IPS-18c (cell line): ENCODE results near the gene GRPEL1.

Source experiments
- H3K4me3 ChIP-seq: 2 replicates; pipeline ENCODE4 v1.7.0; 2013; ENCODE audit warnings: low read depth, mild to moderate bottlenecking, low read length, moderate library complexity; ENCODE audit not compliant: insufficient read depth
- H3K9me3 ChIP-seq: one replicate; pipeline ENCODE4 v1.6.1; 2013; ENCODE audit warnings: mild to moderate bottlenecking, low read length, moderate library complexity; ENCODE audit not compliant: control insufficient read depth, insufficient read depth

GRPEL1 gene

GRCh38 chr4:7041801-7042502, 25.9 kb downstream of the GRPEL1 start:
- H3K9me3 ChIP-seq, result no peaks in the 10 kb centered on the region
- peak overlapping the region; percentile 71 for H3K4me3 ChIP-seq

GRCh38 chr4:7041246-7041645, 26.6 kb downstream of the GRPEL1 start:
- no peak overlapping the region for H3K4me3 ChIP-seq
- no peaks in the 10 kb centered on the region for H3K9me3 ChIP-seq

GRCh38 chr4:7040765-7041164, 27.1 kb downstream of the GRPEL1 start:
- Histone ChIP-seq H3K4me3 (no peak overlapping the region), H3K9me3 (no peaks in the 10 kb centered on the region)

GRCh38 chr4:7037425-7037824, 30.4 kb downstream of the GRPEL1 start:
- Histone ChIP-seq H3K9me3 (no peaks in the 10 kb centered on the region), H3K4me3 (no peak overlapping the region)

- no peak overlapping the region for H3K4me3 ChIP-seq
Observed at GRCh38 chr4:7034262-7035081, 33.4 kb downstream of the GRPEL1 start.

GRCh38 chr4:7032596-7032995, 35.3 kb downstream of the GRPEL1 start:
- no peak overlapping the region for H3K4me3 ChIP-seq
- H3K9me3 ChIP-seq, result no peaks in the 10 kb centered on the region

More at GRCh38 chr4:7034262-7035081, 33.4 kb downstream of the GRPEL1 start:
- H3K9me3 ChIP-seq, result no peaks in the 10 kb centered on the region

- Histone ChIP-seq H3K9me3 (no peaks in the 10 kb centered on the region), H3K4me3 (no peak overlapping the region)
Observed at GRCh38 chr4:7031558-7032449, 36.1 kb downstream of the GRPEL1 start.

- no peak overlapping the region for H3K4me3 ChIP-seq
- no peaks in the 10 kb centered on the region for H3K9me3 ChIP-seq
Observed at GRCh38 chr4:7030856-7031255, 37.0 kb downstream of the GRPEL1 start.

- Histone ChIP-seq H3K4me3 (no peak overlapping the region), H3K9me3 (no peaks in the 10 kb centered on the region)
Observed at GRCh38 chr4:7029921-7030320, 37.9 kb downstream of the GRPEL1 start.

- H3K9me3 ChIP-seq, result no peaks in the 10 kb centered on the region
- no peak overlapping the region for H3K4me3 ChIP-seq
Observed at GRCh38 chr4:7029212-7029611, 38.7 kb downstream of the GRPEL1 start.

GRCh38 chr4:7027913-7028312, 40.0 kb downstream of the GRPEL1 start:
- Histone ChIP-seq H3K9me3 (no peaks in the 10 kb centered on the region), H3K4me3 (no peak overlapping the region)

GRCh38 chr4:7027284-7027683, 40.6 kb downstream of the GRPEL1 start:
- H3K4me3 ChIP-seq, result no peak overlapping the region
- H3K9me3 ChIP-seq, result no peaks in the 10 kb centered on the region

GRCh38 chr4:7026107-7026506, 41.8 kb downstream of the GRPEL1 start:
- Histone ChIP-seq H3K9me3 (no peaks in the 10 kb centered on the region), H3K4me3 (no peak overlapping the region)

GRCh38 chr4:7025040-7025602, 42.7 kb downstream of the GRPEL1 start:
- Histone ChIP-seq H3K4me3 (no peak overlapping the region), H3K9me3 (no peaks in the 10 kb centered on the region)

GRCh38 chr4:7024336-7024890, 43.5 kb downstream of the GRPEL1 start:
- Histone ChIP-seq H3K4me3 (no peak overlapping the region), H3K9me3 (no peaks in the 10 kb centered on the region)

GRCh38 chr4:7023901-7024300, 44.0 kb downstream of the GRPEL1 start:
- Histone ChIP-seq H3K9me3 (no peaks in the 10 kb centered on the region), H3K4me3 (no peak overlapping the region)

- Histone ChIP-seq H3K4me3 (no peak overlapping the region), H3K9me3 (peaks cover under 1% of the 10 kb centered on the region)
Observed at GRCh38 chr4:7023486-7023885, 44.4 kb downstream of the GRPEL1 start.
